Activated T-cell treated with anti-CD3 and anti-CD28 coated beads, Interleukin-2, amount 50 U/mL, for 1 hour (primary cell): ENCODE data around the gene VWF.

Experiments
- DNase-seq: peaks from one replicate; pipeline ENCODE4 v3.0.0-alpha.2; 2020

VWF gene

DNA sequence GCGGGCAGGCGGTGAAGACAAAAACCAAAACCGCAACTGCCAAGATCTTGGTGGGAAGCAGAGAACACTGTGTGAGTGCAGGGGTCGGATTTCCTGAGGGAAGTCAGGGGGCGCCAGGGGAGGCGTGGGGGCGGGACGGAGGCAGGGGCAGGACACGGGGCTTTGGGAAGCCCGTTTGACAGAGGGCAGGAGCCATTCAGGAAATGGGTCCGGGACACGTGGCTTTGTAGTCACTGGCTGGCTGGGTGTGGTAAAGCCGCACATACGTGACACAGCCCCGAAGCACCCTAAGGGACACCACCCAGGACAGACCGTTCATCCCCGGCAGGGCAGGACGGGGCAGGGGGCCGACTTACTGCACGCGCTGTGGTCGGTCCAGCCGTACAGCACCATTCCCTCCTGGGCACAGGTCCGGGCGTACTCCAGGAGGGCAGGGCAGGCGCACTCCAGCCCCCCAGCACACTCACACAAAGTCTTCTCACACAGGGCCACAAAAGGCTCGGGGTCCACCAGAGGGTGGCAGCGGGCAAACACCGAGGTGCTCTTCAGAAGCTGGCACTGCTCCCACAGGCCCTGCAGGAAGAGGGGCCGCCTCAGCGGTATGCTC lies 49.4 kb downstream of the VWF start:
- DNase-seq: peak; percentile 31

DNA sequence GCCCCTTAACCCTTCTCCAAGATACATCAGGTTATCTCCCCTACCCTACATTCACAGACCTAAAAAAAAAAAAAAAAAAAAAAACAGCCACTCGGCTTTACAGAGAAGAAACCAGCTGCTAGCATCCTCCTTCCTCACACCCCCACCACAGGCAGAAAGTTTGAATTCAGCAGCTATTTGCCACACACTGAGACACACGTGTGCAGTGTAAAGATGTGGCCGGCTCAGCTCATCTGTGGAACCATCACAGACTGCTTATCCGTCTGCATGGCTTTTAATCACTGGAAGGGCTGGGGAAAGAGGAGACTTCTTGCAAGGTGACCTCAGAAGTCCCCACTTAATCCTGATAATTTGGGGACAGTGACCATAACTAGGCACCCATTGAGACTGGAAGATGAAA lies 50.0 kb downstream of the VWF start:
- DNase-seq: no peak

DNA sequence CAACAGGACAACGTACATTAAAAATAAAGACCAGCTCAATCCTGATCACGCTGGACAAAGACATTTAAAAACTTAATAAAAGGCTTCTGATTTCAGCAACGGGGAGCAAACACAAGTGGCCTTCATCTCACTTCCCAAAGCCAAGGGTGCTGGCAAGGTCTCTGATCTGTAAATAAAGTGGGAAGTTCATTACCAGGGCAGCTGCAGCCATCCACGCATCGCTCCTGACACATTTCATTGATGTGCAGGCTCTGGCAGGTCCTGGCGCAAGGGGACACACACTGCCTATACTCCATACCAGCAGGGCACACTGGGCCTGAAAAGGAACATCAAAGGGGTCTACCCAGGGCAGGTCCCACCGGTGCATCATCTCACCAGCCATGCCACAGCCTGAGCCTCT lies 51.0 kb downstream of the VWF start:
- no peak for DNase-seq

DNA sequence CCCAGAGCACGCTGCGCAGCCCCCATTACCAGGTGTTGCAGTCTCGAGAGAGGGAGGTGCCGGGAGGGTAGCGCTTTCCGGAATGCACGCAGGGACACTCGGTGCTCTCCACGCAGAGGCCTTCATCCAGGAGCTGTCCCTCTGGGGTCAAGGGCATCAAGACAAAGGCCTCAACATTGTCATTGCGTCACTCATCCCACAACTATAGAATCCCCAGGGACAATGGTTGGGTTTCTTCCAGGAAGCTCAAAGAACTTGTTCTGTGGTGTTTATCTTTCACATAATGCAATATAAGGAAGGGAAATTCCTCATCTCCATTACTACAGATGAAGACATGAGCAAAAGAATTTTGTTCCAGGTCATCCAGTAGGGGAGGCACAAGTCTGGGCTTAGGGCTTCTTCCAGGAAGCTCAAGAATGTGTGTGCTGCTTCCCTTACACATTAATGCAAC lies 52.1 kb downstream of the VWF start:
- DNase-seq: no peak

DNA sequence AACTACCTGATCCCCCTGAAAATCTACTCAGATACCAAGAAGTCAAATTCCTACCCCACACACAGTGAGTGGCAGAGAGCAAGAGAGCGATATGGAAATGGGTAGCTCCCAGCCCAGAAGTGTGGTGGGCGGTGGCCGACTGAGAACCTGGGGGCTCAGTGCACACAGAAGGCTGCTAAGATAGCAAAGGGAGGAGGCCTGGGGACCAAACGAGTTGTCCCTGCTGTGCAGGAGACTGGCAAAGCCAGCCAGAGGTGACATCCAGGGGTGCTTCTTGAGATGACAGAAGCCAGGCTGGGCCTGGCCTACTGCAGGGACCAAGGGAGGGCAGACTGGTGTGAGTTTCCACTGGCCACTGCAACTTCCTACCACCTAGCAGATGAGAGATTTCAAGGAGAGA lies 52.9 kb downstream of the VWF start:
- no peak for DNase-seq

DNA sequence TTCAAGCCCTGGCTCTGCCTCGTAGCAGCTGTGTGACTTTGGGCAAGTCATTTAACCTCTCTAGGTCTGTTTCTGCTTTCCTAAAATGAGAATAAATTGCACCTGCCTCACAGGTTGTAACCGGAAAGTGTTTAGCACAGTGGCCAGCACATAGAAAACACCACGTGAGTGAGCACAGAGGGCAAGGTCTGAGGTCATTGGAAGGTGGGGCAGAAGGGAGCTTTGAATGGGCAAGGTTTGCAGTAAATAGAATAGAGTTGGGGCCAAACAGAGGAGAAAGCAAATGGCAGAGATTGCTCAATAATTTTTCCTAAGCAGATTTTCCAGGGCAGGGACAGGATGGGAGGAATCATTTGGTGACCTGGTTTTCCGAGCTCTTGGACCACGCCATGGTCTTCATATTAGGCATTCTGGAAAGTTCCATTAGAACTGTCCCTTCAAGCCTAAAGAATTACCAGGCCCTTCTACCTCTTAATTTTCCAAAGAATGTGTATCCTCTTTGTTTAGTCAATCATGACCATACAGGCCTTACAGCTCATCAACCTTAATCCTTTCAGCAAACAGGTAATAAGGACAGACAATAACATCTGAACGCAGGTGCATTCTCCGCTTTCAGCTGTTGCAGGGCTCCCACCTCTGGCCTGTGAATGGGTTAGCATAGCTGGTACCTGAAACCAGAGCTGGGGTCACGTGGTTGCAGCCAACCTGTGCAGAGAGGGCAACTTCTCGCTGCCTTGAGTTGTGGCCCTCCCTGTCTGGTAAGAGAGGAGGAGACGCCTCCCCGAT lies 53.8 kb downstream of the VWF start:
- DNase-seq: no peak

DNA sequence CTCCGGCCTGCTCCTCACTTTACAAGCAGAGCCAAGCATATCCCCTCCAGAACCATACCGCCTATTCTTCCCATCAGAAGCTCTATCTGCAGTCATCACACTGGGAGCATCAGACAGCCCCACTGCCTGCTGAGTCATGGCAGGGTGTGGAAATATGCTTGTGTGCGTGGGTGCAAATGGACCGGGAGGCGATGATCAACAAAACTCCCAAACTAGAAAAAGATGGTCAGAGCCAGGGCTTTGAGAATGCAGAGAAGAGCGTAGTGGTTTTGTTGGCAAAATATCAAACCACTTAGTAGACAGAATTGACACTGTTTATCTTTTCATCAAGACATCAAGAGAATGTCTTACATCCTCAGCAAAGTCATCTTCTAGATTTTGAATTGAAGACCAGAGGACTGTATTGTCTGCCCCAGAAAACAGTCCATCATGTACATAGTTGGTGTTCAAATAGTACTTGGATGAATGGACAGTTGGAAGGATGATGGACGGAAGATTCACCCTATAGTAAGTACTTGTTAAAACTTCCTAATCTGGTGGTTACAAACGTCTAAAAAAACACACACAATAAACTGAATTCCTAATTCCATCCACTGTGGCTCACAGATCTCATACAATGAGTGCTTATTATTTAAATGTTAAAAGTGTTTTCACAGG lies 54.9 kb downstream of the VWF start:
- DNase-seq: peak; percentile 28

DNA sequence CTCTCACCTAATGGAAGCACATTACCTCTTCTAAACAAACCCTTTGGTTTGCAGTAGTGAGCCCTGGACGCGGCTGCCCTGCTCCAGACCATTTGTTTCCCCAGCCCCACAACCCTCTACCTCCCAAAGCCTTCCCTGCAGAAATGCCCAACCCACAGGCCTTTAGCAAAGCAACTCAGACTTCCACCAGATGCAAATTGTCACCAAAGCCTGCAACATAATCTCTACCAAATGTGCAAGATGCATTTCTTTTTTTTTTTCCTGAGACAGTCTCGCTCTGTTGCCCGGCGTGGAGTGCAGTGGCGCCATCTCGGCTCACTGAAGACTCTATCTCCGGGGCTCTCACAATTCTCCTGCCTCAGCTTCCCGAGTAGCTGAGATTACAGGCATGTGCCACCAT lies 56.2 kb downstream of the VWF start:
- DNase-seq: no peak

DNA sequence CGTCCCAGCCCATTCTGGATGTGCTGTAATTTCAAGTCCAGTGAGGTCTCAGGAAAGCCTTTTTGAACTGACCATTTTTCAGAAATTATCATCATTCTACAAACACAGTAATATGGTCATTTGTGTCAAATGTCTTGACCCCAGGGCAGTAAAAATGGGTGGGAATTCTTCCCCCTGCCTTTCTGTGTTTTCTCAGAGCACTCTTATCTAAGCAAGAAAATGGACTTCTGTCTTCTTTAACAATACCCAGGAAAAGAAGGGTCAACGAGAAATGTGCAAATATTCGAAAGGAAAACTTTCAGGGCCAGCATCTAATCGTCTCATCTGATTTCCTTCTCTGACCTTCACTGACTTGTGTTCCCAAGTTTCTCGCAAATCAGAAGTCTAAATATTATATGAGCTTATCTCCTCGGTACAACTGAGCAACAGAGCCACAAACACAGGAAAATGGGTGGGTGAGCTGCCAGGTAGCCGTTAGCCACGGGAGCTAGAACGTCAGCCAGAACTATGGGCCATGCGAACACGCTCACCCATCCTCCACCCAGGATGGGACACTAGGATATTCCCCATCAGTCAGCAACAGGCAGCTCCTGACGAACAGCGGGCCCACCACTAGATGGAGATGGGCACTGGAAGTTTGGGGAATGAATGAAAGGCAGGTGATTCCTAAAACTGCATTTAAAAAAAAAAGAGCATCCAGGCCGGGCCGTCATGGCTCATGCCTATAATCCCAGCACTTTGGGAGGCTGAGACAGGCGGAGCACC lies 57.1 kb downstream of the VWF start:
- DNase-seq: no peak

DNA sequence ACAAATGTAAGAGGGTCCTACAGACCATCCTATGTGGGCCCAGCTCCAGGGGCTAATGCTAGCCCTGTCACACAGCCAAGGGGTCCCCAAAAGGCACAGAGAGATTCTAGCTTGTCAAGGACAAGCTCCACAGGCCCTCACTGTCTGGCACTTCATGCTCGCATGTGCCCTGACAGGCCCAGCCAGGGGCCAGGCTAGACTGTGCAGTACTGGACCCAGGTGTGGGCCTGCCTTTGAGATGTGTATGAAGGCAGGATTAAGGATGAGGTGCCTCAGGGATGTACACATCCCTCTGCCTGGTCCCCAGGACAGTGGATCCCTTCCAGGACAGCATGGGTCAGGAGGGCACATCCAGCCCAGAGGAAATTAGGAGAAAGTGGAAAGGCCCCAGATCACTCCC lies 57.8 kb downstream of the VWF start:
- DNase-seq: no peak

DNA sequence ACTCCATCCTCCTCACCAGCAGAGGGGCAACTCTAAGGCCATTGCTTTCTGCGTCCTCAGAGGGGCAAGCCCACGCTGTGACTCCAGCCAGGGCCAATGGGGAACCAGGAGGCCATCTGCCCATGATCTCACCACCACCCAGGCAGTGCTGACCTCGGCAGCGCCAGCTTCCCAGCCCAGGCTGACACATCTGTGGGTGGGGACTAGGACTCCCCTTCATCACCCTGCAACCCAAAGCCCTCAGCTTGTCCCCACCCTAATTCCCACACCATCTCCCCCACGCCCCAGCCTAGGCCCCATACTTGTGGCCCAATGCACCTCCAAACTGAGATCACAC lies 58.6 kb downstream of the VWF start:
- no peak for DNase-seq

DNA sequence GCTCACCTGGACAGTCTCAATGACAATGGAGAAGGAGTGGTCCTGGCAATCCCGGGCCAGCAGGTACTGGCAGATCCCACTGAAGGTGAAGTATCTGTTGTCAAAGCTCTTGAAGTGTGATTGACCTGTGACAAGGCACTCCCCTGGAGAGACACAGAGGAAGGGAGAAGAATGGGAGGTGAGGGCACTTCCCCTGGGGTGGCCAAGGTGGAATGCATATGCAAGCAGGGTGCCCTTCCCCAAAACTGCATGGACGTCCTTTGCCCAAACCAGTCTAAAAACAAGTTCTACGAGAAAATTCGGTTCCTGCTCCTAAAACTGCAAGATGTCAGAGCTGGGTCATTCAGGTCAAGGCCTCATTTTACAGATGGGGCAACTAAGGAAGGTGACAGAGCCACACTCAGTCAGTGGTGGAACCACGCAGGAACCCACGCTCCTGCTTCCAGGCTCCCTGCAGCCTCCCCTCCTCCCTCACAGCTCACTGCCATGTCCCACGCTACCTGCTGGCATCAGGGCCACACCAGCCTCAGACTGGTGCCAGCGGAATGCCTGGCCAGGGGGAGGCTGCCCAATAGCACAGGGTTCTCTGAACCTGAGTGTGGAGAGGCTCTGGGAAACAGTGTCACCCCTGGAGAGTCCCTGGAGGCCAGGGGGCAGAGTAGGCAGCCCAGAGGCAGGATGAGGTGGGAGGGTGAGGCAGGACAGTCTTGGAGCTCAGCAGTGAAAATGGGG lies 59.2 kb downstream of the VWF start:
- DNase-seq: no peak

DNA sequence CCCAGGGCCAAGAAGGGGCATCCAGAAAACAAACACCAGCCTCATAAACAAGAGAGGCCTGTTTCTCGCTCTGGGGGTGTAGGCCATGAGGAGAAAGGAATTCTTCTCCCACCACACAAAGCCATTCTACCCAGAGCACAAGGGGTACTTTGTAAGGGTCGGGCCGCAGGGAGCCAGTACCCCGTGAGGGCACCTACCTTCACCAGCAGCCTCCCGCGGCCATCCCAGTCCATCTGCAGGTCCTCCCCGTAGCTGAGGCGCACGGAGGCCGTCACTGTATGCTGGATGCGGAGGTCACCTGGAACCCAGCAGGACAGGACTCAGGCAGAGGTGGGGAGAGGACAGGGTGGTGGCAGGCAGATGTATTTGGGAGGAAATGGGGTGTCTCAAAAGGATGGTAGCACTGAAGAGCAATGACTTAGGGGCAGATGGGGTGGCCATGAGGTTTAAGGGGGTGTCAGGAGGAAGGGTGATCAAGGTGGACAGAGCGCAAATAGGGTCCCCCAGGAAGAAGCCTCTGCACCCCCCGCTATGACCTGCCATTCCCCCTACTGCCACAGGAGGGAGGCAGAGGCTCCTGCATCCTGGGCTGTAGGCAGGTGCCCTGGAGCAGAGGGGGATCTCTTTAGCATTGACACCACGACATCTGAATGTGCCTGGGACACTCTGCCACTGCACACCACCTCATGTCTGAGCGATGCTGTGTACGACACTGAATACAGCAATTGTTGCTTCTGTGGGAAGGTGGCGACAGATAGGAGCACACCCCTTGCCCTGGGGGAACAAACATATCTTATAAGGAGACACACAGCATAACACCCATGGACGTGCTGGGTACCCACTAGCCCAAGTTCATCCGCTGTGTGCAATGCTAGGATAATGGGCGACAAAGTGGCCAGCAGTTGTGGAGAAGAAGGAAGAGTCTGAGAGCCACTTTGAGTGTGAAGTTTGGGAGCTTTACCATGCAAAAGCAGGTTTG lies 61.4 kb downstream of the VWF start:
- DNase-seq: peak; percentile 71

DNA sequence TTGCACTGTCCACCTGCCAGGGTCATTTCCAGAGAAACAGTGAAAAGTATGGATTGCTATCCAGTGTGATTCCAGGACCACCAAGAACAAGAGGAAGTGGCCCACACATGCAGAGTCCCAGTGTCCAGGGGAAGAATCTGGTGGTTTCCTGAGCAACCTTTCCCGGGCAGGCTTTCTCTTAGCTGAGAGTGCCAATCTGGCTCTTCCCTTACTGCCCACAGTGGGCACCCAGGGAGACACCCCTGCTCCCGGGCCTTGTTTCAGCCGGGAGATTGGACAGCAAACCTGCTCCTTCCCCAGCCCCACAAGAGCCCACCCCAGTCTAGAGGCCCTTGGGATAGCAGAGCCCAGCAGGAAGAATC lies 62.1 kb downstream of the VWF start:
- no peak for DNase-seq

DNA sequence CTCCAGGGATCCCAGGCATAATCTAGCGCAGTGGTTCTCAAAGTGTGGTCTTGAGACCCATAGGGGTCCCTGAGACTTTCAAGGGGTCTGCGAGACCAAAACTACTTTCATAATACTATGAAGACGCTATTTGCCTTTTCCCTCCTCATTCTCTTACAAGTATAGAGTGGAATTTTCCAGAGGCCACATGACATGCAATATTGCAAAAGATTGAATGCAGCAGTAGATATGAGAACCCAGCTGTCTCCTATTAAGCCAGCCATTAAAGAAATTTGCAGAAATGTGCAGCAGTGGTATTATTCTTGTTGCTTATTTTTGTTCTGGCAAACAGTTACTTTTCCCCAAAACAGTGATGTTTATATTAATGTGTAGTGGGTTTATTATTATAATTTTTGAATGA lies 62.8 kb downstream of the VWF start:
- DNase-seq: no peak

DNA sequence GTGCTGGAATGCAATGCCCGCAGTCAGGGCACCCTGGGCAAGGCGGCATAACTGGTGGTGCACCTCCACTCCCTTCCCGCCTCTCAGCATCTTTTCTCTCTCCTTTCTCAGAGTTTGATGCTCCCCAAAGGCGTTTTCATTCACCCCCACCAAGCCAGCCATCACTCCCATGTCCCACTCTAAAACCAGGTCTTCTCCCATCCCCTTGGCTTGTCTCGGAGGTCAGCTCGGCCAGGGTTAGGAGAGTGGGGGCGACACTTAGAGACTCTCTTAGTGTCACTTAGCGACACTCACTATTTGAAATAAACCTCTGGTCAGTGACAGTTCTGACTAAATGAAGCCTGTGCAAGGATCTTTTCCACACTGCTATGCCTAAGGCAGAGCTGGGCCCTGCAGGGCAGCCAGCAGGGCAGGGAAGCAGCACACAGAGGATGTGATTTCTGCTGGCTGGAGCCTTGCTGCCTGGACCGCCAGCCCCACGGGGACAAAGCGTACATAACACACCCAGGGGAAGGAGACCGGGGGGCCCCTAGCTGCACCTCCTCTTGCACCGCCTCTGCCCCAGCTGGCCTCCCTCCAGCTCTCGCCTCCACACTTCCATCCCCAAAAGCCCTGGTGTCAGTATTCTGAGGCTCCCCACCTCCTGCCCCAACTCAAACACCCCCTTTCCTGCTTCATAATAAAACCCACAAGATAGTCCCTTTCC lies 64.5 kb downstream of the VWF start:
- DNase-seq: no peak

DNA sequence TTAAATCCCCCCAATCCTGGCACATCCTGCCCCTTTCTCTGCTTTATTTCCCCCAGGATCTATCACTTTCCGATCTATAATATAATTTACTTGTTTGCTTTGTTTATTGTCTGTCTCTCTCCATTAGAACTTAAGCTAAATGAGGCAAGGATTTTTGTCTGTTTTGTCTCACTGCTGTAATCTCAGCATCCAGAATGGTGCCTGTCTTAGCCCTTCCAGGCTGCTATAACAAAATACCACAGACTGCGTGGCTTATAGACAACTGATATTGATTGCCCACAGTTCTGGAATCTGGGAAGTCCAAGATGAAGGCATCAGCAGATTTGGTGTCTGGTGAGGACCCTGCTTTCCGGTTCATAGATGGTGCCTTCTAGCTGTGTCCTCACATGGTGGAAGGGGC lies 65.2 kb downstream of the VWF start:
- no peak for DNase-seq

DNA sequence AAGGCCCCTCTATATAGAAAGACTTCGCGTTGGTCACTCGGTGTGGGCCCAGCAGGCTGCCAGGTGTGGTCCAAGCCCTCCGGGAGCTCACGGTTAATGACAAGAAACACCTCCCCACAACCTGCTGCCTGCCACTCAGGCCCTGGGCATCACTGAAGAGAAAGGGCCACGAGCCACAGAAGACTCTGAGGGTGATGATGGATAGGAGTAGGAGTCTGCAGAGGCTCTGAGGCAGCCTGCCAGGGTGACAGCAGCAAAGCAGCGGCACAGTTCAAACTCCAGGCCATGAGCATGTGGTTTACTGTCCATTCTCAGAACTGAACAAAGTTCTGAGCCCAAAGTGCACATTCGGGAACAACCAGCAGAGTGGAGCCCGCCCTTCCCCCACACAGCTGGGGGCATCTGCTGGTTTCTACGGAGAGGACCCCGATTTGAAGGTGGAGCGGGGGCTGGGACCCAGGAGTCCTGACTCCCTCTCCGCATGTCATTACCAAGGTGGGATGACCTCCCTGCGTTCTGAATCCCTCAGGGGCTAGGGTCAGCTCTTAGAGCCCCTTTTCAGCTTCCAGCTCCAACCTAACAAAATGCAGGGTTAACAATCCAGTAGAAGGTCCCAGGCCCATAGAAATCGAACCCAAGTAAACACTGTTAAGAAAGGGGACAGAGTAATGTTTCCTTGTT lies 65.8 kb downstream of the VWF start:
- no peak for DNase-seq

DNA sequence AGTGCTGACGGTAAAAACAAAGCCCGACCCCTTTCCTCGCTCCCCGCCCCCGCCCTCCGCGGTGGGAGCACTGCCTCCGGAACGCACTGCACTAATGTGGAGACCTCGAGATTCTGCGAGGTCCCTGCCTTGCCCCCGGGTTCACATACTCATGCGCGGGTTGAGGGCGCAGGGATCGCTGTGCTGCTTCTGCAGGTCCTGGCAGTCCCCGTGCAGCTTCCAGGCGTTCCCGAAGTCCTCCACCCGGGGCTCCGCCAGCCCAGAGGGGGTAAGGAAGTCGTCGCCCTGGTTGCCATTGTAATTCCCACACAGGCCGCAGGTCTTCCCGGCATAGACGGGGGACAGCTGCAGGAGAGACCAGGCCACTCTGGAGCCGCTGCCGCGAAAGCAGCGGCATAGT lies 66.8 kb downstream of the VWF start:
- DNase-seq: no peak

DNA sequence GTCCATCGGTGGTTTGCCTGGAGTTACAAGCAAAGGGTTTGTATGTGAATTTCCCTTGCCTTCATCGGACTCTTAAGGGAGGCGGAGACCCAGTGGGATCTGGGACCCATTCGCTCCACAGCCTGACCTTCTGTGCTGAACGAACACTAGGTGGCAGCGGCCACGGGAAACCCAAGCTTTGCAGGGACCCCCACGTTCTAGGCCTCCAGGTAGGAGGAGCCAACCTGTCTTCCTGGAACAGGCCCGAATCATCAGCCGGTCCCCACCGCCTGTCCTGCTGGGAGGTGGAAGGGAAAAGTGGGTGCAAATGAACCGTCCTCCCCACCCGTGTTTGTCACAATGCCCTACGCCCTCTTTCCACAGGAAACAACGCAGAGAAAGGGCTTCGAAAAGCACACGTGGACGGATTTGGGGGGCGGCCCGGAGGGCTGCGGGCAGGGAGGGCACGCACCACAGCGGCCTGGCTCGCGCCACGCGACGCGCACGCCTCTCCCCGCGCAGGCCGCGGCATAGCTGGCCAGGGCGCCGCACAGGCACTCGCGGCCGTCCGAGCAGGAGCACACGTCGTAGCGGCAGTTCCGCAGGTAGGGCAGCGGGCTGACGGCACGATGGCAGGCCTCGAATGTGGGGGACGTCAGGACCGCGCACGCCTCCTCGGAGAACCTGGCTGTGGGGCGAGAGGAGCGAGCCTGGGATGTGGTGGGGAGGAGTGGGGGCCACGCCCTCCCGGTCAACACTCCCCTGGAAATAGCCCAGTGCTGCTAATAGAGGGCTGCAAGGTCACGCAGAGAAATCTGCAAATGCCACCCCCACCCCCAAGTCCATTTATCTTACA lies 67.8 kb downstream of the VWF start:
- peak; percentile 50 for DNase-seq
